Measurements from ENCODE around the gene LIPN. TPM values are rescaled to one million over a fixed set of nuclear protein-coding genes. Genes with fewer than 3 reads are reported as not detected.

LIPN gene, protein sequence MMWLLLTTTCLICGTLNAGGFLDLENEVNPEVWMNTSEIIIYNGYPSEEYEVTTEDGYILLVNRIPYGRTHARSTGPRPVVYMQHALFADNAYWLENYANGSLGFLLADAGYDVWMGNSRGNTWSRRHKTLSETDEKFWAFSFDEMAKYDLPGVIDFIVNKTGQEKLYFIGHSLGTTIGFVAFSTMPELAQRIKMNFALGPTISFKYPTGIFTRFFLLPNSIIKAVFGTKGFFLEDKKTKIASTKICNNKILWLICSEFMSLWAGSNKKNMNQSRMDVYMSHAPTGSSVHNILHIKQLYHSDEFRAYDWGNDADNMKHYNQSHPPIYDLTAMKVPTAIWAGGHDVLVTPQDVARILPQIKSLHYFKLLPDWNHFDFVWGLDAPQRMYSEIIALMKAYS
- 1 to 10 TPM in 1 of 4 donors, not detected in 3; 1.7 TPM for total RNA-seq

DNA sequence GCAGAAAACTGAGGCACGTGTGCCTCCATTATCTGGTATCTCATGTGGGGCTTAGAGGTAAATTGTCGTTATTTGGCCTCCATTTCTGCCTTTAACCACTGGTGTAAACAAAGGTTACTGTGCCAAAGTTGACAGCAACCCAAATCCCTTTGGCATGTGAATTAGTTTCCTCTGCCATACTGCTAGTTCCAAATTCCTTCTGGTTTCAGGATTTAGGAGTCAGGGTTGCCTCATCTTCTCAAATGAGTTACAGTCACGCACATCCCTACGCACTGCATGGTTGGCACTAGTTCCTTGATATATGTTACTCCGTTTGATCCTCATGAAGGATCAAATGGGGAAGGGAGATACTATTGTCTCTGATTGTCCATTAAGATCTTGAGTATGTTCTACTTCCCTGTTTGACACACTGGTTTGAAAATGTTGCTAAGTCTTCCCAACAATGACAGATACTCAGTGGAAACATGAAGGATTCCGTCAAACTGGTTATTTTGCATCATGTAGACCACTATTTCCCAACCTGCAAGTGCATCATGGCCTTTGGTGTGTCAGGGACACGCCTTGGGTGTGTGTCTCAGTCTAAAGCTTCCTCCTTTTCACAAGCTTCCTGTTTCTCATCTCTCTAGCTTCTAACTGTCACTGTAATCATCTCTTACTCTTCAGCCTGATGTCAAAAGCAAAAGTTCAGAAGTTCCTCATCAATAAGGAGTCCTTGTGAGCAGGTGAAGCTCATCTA lies at the start of gene LIPN:
LIPN (plus strand) TSS at position 655 of the 736 bp plus-strand sequence. CDS start 1,386 bp downstream, outside the sequence.
- TF ChIP-seq, protein P1, sequence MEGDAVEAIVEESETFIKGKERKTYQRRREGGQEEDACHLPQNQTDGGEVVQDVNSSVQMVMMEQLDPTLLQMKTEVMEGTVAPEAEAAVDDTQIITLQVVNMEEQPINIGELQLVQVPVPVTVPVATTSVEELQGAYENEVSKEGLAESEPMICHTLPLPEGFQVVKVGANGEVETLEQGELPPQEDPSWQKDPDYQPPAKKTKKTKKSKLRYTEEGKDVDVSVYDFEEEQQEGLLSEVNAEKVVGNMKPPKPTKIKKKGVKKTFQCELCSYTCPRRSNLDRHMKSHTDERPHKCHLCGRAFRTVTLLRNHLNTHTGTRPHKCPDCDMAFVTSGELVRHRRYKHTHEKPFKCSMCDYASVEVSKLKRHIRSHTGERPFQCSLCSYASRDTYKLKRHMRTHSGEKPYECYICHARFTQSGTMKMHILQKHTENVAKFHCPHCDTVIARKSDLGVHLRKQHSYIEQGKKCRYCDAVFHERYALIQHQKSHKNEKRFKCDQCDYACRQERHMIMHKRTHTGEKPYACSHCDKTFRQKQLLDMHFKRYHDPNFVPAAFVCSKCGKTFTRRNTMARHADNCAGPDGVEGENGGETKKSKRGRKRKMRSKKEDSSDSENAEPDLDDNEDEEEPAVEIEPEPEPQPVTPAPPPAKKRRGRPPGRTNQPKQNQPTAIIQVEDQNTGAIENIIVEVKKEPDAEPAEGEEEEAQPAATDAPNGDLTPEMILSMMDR (IDR thresholded peaks at IDR 0.05; ENCODE audit: low read depth): no peak

DNA sequence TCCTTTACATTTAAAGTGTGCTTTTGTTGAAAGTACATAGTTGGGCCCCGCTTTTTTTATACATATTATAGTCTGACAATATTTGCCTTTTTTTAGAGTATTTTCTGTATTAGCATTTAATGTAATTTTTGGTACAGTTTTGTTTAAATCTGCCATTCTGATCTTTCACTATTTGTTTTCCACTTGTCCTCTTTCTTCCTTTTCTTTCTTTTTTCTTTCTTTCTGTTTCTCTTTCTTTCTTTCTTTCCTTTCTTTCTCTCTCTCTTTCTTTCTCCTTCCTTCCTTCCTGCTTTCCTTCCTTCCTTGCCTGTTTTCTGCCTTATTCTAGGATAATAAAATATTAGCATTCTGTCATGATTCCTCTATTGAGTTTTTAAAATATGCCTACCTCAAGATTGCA lies 44.3 kb upstream of the LIPN start:
- TF ChIP-seq, protein P1 (IDR thresholded peaks at IDR 0.05; ENCODE audit: low read depth): no peak

DNA sequence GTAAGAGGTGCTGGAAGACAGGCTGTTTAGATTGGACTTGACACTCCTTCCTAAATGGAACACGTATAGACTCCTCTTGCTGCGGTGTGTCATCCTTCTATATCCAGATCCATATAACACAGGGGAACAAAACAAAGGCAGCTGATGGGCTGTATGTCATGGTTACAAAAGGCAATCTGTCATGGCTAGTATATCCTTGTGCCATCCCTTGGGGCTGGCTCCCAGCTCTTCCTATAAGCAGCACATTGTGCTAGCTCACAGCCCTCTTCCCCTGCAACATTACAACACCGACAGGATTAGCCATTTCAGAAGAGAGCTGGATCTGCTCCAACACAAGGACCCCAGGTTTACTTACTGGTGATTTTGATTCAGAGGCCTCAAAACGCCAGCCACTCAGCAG lies 38.4 kb upstream of the LIPN start:
- TF ChIP-seq, protein P1 (IDR thresholded peaks at IDR 0.05; ENCODE audit: low read depth): no peak

DNA sequence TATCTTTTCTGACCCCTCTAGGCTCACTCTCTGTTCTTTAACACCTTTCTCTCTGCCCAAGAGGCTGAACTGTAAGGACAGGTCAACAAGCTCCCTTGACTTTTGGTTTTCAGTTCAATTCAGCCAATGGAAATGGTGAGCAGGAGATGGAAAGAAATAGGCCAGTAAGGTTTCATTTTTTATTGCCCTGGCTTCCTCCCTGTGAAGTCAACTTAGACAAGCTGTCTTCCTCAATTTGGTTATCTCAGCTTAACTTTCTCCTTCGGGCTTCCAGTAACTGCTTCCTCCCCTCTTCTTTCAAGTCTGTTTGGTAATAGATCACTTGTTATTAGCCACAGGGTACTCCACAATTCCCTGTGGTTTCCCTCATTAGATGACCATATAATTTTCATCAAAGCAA lies 34.0 kb upstream of the LIPN start:
- TF ChIP-seq, protein P1 (IDR thresholded peaks at IDR 0.05; ENCODE audit: low read depth): no peak

DNA sequence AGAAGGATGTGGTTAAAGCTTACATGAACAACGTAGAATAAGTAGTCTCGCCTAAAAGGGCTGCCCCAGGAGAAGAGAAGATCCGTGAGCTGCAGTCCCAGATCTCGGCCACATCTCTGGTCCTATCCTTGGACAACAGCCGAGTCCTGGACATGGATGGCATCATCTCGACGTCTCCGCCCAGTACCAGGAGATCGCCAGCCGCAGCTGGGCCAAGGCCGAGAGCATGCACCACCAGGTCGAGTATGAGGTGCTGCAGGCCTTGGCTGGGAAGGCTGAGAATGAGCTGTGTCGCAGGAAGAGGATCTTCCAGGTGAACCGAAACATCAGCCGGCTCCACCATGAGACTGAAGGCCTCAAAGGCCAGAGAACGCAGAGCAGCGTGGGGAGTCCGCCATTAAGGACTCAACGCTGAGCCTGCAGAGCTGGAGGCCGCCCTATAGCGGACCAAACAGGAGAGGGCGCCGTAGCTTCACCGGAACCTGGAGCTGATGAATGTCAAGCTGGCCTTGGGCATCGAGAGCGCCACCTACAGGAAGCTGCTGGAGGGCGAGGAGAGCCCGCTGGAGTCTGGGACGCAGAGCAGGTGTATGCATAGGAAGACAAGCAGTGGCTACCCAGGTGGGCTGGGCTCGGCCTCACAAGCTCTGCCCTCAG lies 31.6 kb upstream of the LIPN start:
- TF ChIP-seq, protein P1 (IDR thresholded peaks at IDR 0.05; ENCODE audit: low read depth): no peak

DNA sequence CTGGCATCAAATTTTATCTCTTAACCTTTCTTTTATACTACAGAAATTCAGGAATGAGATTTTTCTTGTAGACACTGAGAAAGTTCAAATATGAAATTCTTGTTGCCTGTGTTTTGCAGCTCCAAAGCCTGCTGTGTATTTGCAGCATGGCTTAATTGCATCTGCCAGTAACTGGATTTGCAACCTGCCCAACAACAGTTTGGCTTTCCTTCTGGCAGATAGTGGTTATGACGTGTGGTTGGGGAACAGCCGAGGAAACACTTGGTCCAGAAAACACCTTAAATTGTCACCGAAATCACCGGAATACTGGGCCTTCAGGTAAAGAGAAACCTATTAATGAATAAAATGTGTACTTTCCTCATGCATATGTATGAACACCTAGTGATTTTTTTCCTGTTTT lies 29.0 kb upstream of the LIPN start:
- TF ChIP-seq, protein P1 (IDR thresholded peaks at IDR 0.05; ENCODE audit: low read depth): no peak

DNA sequence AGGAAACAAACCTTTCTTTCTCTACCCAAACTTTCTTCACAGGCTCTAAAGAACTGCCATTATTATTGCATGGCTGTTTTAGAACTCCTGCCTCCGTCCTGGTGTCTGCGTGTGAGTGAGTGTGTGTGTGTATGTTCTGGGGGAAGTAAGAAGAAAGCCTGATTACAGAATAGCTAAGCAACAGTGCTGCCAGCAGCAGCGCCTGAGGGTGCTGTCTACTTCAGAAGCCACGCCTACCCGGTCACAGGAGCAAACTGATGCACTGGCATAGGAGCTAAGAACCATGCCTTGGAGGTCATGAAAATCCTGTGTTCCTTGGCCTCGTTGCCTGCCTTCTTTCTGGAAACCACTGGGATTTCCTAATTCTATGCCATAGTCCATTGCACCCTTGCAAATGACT lies 28.5 kb upstream of the LIPN start:
- TF ChIP-seq, protein P1 (IDR thresholded peaks at IDR 0.05; ENCODE audit: low read depth): no peak

Measured in subcutaneous adipose tissue (tissue), 4 donors.